OCI-LY3 (cell line): ENCODE measurements around the gene EEF1G.

ENCODE experiments used
- H2AFZ ChIP-seq: fragments of 200-600, 300-600 bp; shearing (Covaris generic); 2 replicates; pipeline ENCODE4 v1.6.0; 2014; ENCODE audit warnings: antibody characterized with exemption, low read depth, low read length
- H3K27ac ChIP-seq: fragments of 200-600, 300-600 bp; sonication (generic); 2 replicates; pipeline ENCODE4 v1.5.1; 2014; ENCODE audit warnings: mild to moderate bottlenecking, low read length, moderate library complexity, mixed read lengths
- H3K27me3 ChIP-seq: fragments of 200-600, 300-600 bp; sonication (generic); 2 replicates; pipeline ENCODE4 v1.6.1; 2014; ENCODE audit warnings: low read depth, low read length, mixed read lengths
- H3K36me3 ChIP-seq: fragments of 200-600, 300-600 bp; sonication (generic); replicated peaks from 2 replicates; pipeline ENCODE3; 2014; ENCODE audit warnings: low read depth, low read length, mixed read lengths
- H3K4me1 ChIP-seq: fragments of 300-600, 200-600 bp; sonication (generic); 2 replicates; pipeline ENCODE4 v1.6.1; 2014; ENCODE audit warnings: low read length, mixed read lengths
- H3K4me2 ChIP-seq: fragments of 200-600, 300-600 bp; sonication (generic); 2 replicates; pipeline ENCODE4 v1.6.1; 2014; ENCODE audit warnings: low read length, mixed read lengths
- H3K4me3 ChIP-seq: fragments of 300-600, 200-600 bp; sonication (generic); 2 replicates; pipeline ENCODE4 v1.5.1; 2014; ENCODE audit warnings: antibody characterized with exemption, mild to moderate bottlenecking, low read length, moderate library complexity
- H3K79me2 ChIP-seq: fragments of 300-600, 200-600 bp; shearing (Covaris generic); 2 replicates; pipeline ENCODE4 v1.6.1; 2014; ENCODE audit warnings: mild to moderate bottlenecking, low read length, mixed read lengths
- H3K9ac ChIP-seq: fragments of 300-600, 200-600 bp; shearing (Covaris generic); 2 replicates; pipeline ENCODE4 v1.6.0; 2014; ENCODE audit warnings: mild to moderate bottlenecking, low read length, moderate library complexity
- H3K9me3 ChIP-seq: fragments of 200-600, 300-600 bp; shearing (Covaris generic); 2 replicates; pipeline ENCODE4 v1.6.1; 2014; ENCODE audit warnings: low read length, mixed read lengths; ENCODE audit not compliant: insufficient read depth
- H4K20me1 ChIP-seq: fragments of 200-600, 300-600 bp; sonication (generic); 2 replicates; pipeline ENCODE4 v1.6.1; 2016; ENCODE audit warnings: low read length, mixed read lengths; ENCODE audit not compliant: insufficient read depth
- EZH2phosphoT487 ChIP-seq: fragments of 200-600 bp; shearing (Covaris generic); IDR thresholded peaks from 2 replicates; pipeline ENCODE4 v1.6.1; 2018; ENCODE audit warnings: antibody characterized with exemption, mixed run types, low read depth
- TF ChIP-seq, protein P1 (sequence below): fragments of 200-600, 300-600 bp; sonication (generic); IDR thresholded peaks from 2 replicates; pipeline ENCODE4 v1.5.1; 2014; ENCODE audit warnings: antibody characterized with exemption, low read length, low read depth

Gene EEF1G

DNA sequence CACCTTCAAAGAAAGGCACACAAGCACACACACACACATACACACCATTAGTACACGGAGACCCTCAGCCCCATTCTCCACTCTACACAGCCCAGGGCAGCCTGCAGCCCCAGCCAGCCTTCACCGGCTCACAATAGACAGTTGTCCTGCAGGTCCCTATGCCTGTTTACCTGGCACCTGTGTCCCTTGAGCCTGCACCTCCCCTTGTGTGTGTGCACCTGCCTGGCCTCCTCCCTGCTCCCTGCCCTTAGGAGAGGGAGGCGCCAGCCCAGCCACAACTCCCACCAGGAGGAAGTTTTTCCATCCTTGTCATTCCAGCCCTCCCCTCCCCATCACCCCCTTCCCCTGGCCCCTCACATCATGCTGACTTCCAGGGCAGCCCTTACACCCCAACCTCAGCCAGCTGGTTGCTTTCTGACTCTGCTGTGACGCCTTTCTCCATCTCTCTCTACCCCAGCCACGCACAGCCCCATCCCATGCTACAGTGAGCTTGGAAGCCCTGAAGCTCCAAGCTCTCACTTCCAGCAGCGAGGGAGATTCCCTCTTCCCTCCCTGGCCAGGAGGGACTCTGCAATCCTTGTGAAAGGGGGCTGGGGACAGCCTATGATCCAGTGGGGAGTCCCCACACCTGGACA is 31.5 kb downstream of the EEF1G start:
- H3K9ac ChIP-seq, result peak overlapping the region; percentile 93
- peaks cover 18% of the 10 kb centered on the region for H3K36me3 ChIP-seq
- TF ChIP-seq, protein P1, sequence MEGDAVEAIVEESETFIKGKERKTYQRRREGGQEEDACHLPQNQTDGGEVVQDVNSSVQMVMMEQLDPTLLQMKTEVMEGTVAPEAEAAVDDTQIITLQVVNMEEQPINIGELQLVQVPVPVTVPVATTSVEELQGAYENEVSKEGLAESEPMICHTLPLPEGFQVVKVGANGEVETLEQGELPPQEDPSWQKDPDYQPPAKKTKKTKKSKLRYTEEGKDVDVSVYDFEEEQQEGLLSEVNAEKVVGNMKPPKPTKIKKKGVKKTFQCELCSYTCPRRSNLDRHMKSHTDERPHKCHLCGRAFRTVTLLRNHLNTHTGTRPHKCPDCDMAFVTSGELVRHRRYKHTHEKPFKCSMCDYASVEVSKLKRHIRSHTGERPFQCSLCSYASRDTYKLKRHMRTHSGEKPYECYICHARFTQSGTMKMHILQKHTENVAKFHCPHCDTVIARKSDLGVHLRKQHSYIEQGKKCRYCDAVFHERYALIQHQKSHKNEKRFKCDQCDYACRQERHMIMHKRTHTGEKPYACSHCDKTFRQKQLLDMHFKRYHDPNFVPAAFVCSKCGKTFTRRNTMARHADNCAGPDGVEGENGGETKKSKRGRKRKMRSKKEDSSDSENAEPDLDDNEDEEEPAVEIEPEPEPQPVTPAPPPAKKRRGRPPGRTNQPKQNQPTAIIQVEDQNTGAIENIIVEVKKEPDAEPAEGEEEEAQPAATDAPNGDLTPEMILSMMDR, result no peak
- TF ChIP-seq EZH2phosphoT487, result no peak
- H4K20me1 ChIP-seq, result peaks cover 56% of the 10 kb centered on the region
- peaks cover 92% of the 10 kb centered on the region for H3K79me2 ChIP-seq
- H3K4me2 ChIP-seq, result peak overlapping the region; percentile 99
- H3K27me3 ChIP-seq, result peaks cover 2% of the 10 kb centered on the region; the same call in 1 of the 2 replicates
- no peaks in the 10 kb centered on the region for H3K9me3 ChIP-seq
- peak overlapping the region; percentile 93 for H3K27ac ChIP-seq
- peak overlapping the region; percentile 91 for H3K4me3 ChIP-seq
- peaks cover 59% of the 10 kb centered on the region for H3K4me1 ChIP-seq
- no peak overlapping the region for H2AFZ ChIP-seq

DNA sequence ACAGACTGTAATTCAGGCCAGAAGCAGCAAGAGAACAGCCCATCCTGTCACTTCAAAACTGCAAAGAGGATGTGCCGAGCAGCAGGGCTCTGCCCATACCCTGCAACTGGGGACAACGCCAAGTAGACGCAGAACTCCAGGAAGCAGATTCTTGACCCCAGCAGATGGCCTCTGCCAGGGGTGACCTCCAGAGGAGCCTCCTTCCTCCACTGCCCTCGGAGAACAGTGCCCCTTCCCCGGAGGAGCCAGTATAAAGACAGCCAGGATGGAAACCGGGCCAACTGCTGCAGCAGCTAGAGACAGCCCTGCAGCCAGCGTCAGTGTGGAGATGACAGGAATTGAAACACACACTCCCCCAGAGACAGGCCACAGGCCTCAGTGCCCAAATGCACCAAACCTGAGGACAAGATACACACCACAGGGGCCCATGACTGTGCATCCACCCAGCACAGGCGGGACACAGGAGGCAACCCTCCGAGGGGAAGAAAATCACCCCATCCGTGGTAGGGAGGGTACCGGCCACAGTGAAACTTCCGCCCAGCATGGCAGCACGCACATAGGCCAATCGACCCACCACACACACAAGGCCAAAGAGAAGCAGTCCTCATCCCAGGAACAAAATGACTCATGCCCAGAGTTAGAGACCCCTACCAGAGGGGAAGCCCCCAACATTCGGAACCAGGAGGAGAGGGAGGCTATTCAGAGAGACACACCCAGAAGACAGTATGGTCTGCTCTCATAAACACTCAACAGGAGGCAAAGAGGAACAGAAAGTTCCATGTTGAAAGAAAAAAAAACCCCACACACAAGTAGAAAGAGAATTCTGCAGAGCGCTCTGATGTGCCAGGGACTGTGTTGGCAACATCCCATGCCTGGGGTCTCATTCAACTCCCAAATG is 32.6 kb downstream of the EEF1G start:
- Histone ChIP-seq H3K27me3 (no peaks in the 10 kb centered on the region), H3K4me3 (peak overlapping the region; percentile 91), H3K27ac (peak overlapping the region; percentile 93), H4K20me1 (peaks cover 66% of the 10 kb centered on the region), H3K4me2 (peak overlapping the region; percentile 99), H3K36me3 (peaks cover 22% of the 10 kb centered on the region), H3K4me1 (peaks cover 55% of the 10 kb centered on the region), H3K9ac (peak overlapping the region; percentile 93), H3K79me2 (peaks cover 97% of the 10 kb centered on the region), H3K9me3 (no peaks in the 10 kb centered on the region), H2AFZ (no peak overlapping the region)
- TF ChIP-seq, protein P1, result no peak
- no peak for TF ChIP-seq EZH2phosphoT487

DNA sequence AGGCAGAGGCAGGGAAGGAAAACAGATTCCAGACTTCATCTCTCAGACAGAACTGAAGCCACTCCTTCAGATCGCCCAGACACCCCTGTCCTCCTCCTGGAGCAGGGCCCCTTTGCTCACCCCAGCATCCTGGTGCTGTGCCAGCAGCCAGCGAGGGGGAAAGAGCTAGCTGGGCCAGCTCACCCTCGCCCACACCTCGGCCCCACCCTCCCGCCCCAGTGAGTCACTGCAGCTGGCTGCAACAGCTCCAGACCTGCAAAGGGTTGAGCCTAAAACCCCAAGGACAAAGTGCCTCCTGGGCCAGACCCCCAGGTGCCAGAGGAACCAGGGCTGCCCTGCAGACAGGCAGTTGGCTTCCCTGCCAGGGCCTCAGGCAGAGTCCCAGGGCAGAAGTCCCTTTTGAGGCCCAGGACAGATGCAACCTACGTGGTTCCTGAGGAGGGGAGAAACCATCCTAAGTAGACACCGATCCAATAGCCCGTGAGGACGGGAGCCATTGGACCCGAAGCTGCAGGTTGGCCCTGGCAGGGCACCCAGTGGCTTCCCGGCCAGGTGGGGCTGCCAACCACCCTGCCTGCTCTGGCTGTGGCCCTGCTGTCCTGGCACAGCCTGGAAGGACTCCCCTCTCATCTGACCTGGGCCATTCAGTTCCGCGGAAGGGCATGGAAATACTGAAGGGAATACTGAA is 34.3 kb downstream of the EEF1G start:
- H2AFZ ChIP-seq, result no peak overlapping the region
- H3K27ac ChIP-seq, result no peak overlapping the region
- no peaks in the 10 kb centered on the region for H3K27me3 ChIP-seq
- peaks cover 35% of the 10 kb centered on the region for H3K36me3 ChIP-seq
- peak overlapping the region; percentile 91; the same call in 1 of the 2 replicates for H3K4me3 ChIP-seq
- peaks cover 85% of the 10 kb centered on the region for H3K79me2 ChIP-seq
- peaks cover 82% of the 10 kb centered on the region for H4K20me1 ChIP-seq
- H3K9me3 ChIP-seq, result no peaks in the 10 kb centered on the region
- no peak overlapping the region for H3K9ac ChIP-seq
- TF ChIP-seq, protein P1, result no peak
- no peak for TF ChIP-seq EZH2phosphoT487
- H3K4me2 ChIP-seq, result peak overlapping the region; percentile 99
- peaks cover 55% of the 10 kb centered on the region for H3K4me1 ChIP-seq
